ENCODE data around the gene KRT71.

KRT71 gene

GRCh38 chr12:52517888-52518287 is 35.1 kb downstream of the KRT71 start:
- H3K4me1 ChIP-seq: no peaks in the 10 kb centered on the region
- H3K27me3 ChIP-seq (ENCODE audit: control insufficient read depth, insufficient read depth, low read length): no peaks in the 10 kb centered on the region

DNA sequence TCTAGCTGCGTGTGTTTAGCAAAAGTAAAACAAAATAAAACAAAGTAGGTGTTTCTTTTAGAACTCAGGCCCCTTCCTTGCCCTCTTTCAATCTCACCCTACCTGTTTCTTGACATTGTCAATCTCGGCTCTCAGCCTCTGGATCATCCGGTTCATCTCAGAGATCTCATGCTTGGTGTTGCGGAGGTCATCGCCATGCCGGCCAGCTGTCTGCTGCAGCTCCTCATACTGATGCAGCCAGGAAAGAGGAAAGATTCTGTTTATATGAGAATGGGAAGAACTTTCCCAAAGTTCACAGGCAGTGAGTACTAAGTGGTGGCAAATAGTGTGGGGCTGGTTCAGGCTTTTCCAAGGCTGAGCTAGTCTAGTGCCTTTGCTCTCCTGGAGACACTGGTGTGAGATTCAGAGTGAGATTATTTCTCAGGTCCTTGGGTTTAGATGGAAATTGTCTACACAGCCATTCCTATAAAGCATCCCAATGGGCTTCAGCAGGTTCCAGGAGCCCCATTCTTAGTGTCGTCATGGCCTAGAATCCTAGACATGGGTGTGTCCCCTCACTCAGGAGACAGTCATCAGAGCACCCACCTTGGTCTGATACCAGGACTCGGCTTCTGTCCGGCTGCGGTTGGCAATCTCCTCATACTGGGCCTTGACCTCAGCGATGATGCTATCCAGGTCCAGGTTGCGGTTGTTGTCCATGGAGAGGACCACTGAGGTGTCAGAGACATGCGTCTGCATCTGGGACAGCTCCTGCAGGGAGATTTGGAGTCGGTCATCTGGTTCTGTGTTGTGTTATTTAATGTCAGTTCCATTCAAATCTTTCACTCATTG is 35.7 kb downstream of the KRT71 start:
- Histone ChIP-seq H2AFZ (no peak overlapping the region), H3K4me2 (ENCODE audit: low read length) (no peak overlapping the region), H3K9ac (no peak overlapping the region), H3K4me3 (ENCODE audit: low read depth, low read length) (no peak overlapping the region), H3K27ac (no peak overlapping the region), H3K9me3 (ENCODE audit: control insufficient read depth, low read length) (no peaks in the 10 kb centered on the region), H3K79me2 (no peaks in the 10 kb centered on the region), H3K4me1 (no peaks in the 10 kb centered on the region), H3K36me3 (ENCODE audit: control insufficient read depth, insufficient read depth, low read length) (no peaks in the 10 kb centered on the region), H3K27me3 (ENCODE audit: control insufficient read depth, insufficient read depth, low read length) (no peaks in the 10 kb centered on the region)
- TF ChIP-seq, protein P1, sequence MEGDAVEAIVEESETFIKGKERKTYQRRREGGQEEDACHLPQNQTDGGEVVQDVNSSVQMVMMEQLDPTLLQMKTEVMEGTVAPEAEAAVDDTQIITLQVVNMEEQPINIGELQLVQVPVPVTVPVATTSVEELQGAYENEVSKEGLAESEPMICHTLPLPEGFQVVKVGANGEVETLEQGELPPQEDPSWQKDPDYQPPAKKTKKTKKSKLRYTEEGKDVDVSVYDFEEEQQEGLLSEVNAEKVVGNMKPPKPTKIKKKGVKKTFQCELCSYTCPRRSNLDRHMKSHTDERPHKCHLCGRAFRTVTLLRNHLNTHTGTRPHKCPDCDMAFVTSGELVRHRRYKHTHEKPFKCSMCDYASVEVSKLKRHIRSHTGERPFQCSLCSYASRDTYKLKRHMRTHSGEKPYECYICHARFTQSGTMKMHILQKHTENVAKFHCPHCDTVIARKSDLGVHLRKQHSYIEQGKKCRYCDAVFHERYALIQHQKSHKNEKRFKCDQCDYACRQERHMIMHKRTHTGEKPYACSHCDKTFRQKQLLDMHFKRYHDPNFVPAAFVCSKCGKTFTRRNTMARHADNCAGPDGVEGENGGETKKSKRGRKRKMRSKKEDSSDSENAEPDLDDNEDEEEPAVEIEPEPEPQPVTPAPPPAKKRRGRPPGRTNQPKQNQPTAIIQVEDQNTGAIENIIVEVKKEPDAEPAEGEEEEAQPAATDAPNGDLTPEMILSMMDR (IDR thresholded peaks at IDR 0.05): no peak

More at GRCh38 chr12:52517888-52518287, 35.1 kb downstream of the KRT71 start:
- Histone ChIP-seq H3K4me3 (ENCODE audit: low read depth, low read length) (no peak overlapping the region), H3K4me2 (ENCODE audit: low read length) (no peak overlapping the region), H3K27ac (no peak overlapping the region), H3K79me2 (no peaks in the 10 kb centered on the region), H2AFZ (no peak overlapping the region), H3K9me3 (ENCODE audit: control insufficient read depth, low read length) (no peaks in the 10 kb centered on the region), H3K36me3 (ENCODE audit: control insufficient read depth, insufficient read depth, low read length) (no peaks in the 10 kb centered on the region), H3K9ac (no peak overlapping the region)
- TF ChIP-seq, protein P1 (IDR thresholded peaks at IDR 0.05): no peak

- Histone ChIP-seq H2AFZ (no peak overlapping the region), H3K9ac (no peak overlapping the region), H3K27me3 (ENCODE audit: control insufficient read depth, insufficient read depth, low read length) (no peaks in the 10 kb centered on the region), H3K27ac (no peak overlapping the region), H3K79me2 (no peaks in the 10 kb centered on the region), H3K9me3 (ENCODE audit: control insufficient read depth, low read length) (no peaks in the 10 kb centered on the region), H3K4me2 (ENCODE audit: low read length) (no peak overlapping the region), H3K36me3 (ENCODE audit: control insufficient read depth, insufficient read depth, low read length) (no peaks in the 10 kb centered on the region), H3K4me3 (ENCODE audit: low read depth, low read length) (no peak overlapping the region), H3K4me1 (no peaks in the 10 kb centered on the region)
- TF ChIP-seq, protein P1 (IDR thresholded peaks at IDR 0.05): no peak
These were observed 36.8 kb downstream of the KRT71 start for GRCh38 chr12:52515927-52516831.

- no peaks in the 10 kb centered on the region for H3K79me2 ChIP-seq
- no peak overlapping the region for H2AFZ ChIP-seq
- H3K4me3 ChIP-seq (ENCODE audit: low read depth, low read length): no peak overlapping the region
- no peak overlapping the region for H3K9ac ChIP-seq
- H3K27me3 ChIP-seq (ENCODE audit: control insufficient read depth, insufficient read depth, low read length): no peaks in the 10 kb centered on the region
- H3K4me2 ChIP-seq (ENCODE audit: low read length): no peak overlapping the region
- no peaks in the 10 kb centered on the region for H3K4me1 ChIP-seq
- no peaks in the 10 kb centered on the region for H3K9me3 ChIP-seq (ENCODE audit: control insufficient read depth, low read length)
- H3K36me3 ChIP-seq (ENCODE audit: control insufficient read depth, insufficient read depth, low read length): no peaks in the 10 kb centered on the region
- no peak overlapping the region for H3K27ac ChIP-seq
- TF ChIP-seq, protein P1 (IDR thresholded peaks at IDR 0.05): no peak
These were observed 37.7 kb downstream of the KRT71 start for GRCh38 chr12:52515319-52515646.
